IMR-90 (cell line): Measurements from ENCODE around the gene DNAJC4. TPM values are rescaled to one million over a fixed set of nuclear protein-coding genes. Genes with fewer than 3 reads are reported as not detected.

Source experiments
- ATAC-seq: fragments of 200-7000 bp; cut with Tn5 transposase; 2 replicates; pipeline ENCODE4 v1.9.1; 2020; ENCODE audit warnings: low read depth, mild to moderate bottlenecking, moderate library complexity
- BruUV-seq: library from RNA; stranded (reverse); fragments of 400-500 nt; replicated peaks from 2 replicates; lab custom pipeline; 2021; lab: Mats Ljungman, UMichigan
- CTCF ChIA-PET: fragments of 300-600 bp; formaldehyde crosslinking; extraction: SDS; loops from one replicate; lab custom pipeline; 2021; ENCODE audit warnings: antibody characterized with exemption; lab: Yijun Ruan, JAX
- POLR2A ChIA-PET: fragments of 300-600 bp; sonication (Branson Sonifier 250); formaldehyde crosslinking; loops from one replicate; lab custom pipeline; 2022; ENCODE audit warnings: antibody characterized with exemption; ENCODE audit not compliant: unreplicated experiment; lab: Charles Lee
- DNase-seq: peaks from one replicate; pipeline ENCODE4 v3.0.0; 2013
- H2AFZ ChIP-seq: replicated peaks from 2 replicates; pipeline ENCODE3; 2013; ENCODE audit warnings: low read length, mild to moderate bottlenecking; ENCODE audit not compliant: poor library complexity
- H2AK5ac ChIP-seq: 2 replicates; pipeline ENCODE4 v1.6.1; 2013; ENCODE audit warnings: low read depth, low read length, inconsistent platforms
- H2AK9ac ChIP-seq: replicated peaks from 2 replicates; pipeline ENCODE3; 2013; ENCODE audit warnings: mild to moderate bottlenecking, low read depth, low read length, moderate library complexity; ENCODE audit not compliant: poor library complexity
- H2BK120ac ChIP-seq: 2 replicates; pipeline ENCODE4 v1.6.1; 2013; ENCODE audit warnings: low read depth, low read length, inconsistent platforms
- H2BK15ac ChIP-seq: 3 replicates; pipeline ENCODE4 v1.6.1; 2013; ENCODE audit warnings: low read depth, low read length, inconsistent platforms
- H2BK20ac ChIP-seq: 2 replicates; pipeline ENCODE4 v1.6.1; 2013; ENCODE audit warnings: low read depth, mild to moderate bottlenecking, inconsistent platforms, low read length, moderate library complexity
- H2BK5ac ChIP-seq: 2 replicates; pipeline ENCODE4 v1.6.1; 2013; ENCODE audit warnings: mild to moderate bottlenecking, low read depth, low read length, inconsistent platforms; ENCODE audit not compliant: poor library complexity, severe bottlenecking
- H3K14ac ChIP-seq: replicated peaks from 2 replicates; pipeline ENCODE4 v1.6.1; 2013; ENCODE audit warnings: low read depth, low read length, inconsistent platforms
- H3K18ac ChIP-seq: 2 replicates; pipeline ENCODE4 v1.6.1; 2013; ENCODE audit warnings: low read depth, low read length, control low read depth
- H3K23ac ChIP-seq: 2 replicates; pipeline ENCODE4 v1.6.1; 2013; ENCODE audit warnings: low read depth, low read length, inconsistent platforms
- H3K27ac ChIP-seq: 2 replicates; pipeline ENCODE4 v1.5.1; 2013; ENCODE audit warnings: mild to moderate bottlenecking, control low read depth, low read length; ENCODE audit not compliant: insufficient read depth
- H3K27me3 ChIP-seq: 2 replicates; pipeline ENCODE4 v1.6.1; 2013; ENCODE audit warnings: low read length; ENCODE audit not compliant: control insufficient read depth, insufficient read depth
- H3K36me3 ChIP-seq: 2 replicates; pipeline ENCODE4 v1.6.1; 2013; ENCODE audit warnings: low read length, mixed read lengths; ENCODE audit not compliant: control insufficient read depth, insufficient read depth
- H3K4ac ChIP-seq: 2 replicates; pipeline ENCODE4 v1.6.1; 2013; ENCODE audit warnings: low read depth, low read length, inconsistent platforms
- H3K4me1 ChIP-seq: 2 replicates; pipeline ENCODE4 v1.6.1; 2013; ENCODE audit warnings: low read length, mixed read lengths; ENCODE audit not compliant: control insufficient read depth, insufficient read depth
- H3K4me2 ChIP-seq: 2 replicates; pipeline ENCODE4 v1.6.1; 2013; ENCODE audit warnings: low read depth, mild to moderate bottlenecking, control low read depth, low read length, moderate library complexity
- H3K4me3 ChIP-seq: 2 replicates; pipeline ENCODE4 v1.5.1; 2013; ENCODE audit warnings: low read depth, mild to moderate bottlenecking, control low read depth, low read length, moderate library complexity; ENCODE audit not compliant: insufficient read depth
- H3K56ac ChIP-seq: 2 replicates; pipeline ENCODE4 v1.6.1; 2013; ENCODE audit warnings: low read length, inconsistent platforms; ENCODE audit not compliant: insufficient read depth; ENCODE audit errors: extremely low read depth
- H3K79me1 ChIP-seq, 2 experiments: 2 replicates each; pipeline ENCODE4 v1.6.1; 2013; ENCODE audit warnings: low read length in 2 of 2, inconsistent platforms in 1 of 2, low read depth in 1 of 2
- H3K9ac ChIP-seq: 2 replicates; pipeline ENCODE4 v1.6.1; 2013; ENCODE audit warnings: low read depth, low read length, control low read depth
- H3K9me1 ChIP-seq: 2 replicates; pipeline ENCODE4 v1.6.1; 2013; ENCODE audit warnings: low read length, inconsistent platforms; ENCODE audit not compliant: insufficient read depth
- H3K9me3 ChIP-seq: 2 replicates; pipeline ENCODE4 v1.6.1; 2013; ENCODE audit warnings: low read length; ENCODE audit not compliant: control insufficient read depth, insufficient read depth
- H4K20me1 ChIP-seq: 2 replicates; pipeline ENCODE4 v1.6.1; 2013; ENCODE audit warnings: low read length, inconsistent platforms; ENCODE audit not compliant: insufficient read depth
- H4K5ac ChIP-seq: 2 replicates; pipeline ENCODE4 v1.6.1; 2013; ENCODE audit warnings: mild to moderate bottlenecking, low read depth, low read length, control low read depth
- H4K8ac ChIP-seq, 2 experiments: 2 replicates each; pipeline ENCODE4 v1.6.1; 2013; ENCODE audit warnings: low read depth in 2 of 2, low read length in 2 of 2, control low read depth in 1 of 2, inconsistent platforms in 1 of 2
- H4K91ac ChIP-seq: 2 replicates; pipeline ENCODE4 v1.6.1; 2013; ENCODE audit warnings: low read depth, low read length, inconsistent platforms; ENCODE audit not compliant: insufficient read depth
- CHD1 ChIP-seq: IDR thresholded peaks from 2 replicates; pipeline ENCODE4 v1.6.1; 2012; ENCODE audit warnings: low read depth, low read length, improper control_type of control experiment
- MAZ ChIP-seq: IDR thresholded peaks from 2 replicates; pipeline ENCODE4 v1.6.1; 2012; ENCODE audit warnings: low read depth, mild to moderate bottlenecking, low read length, improper control_type of control experiment, moderate library complexity, borderline replicate concordance
- MXI1 ChIP-seq: IDR thresholded peaks from 2 replicates; pipeline ENCODE4 v1.6.1; 2012; ENCODE audit warnings: low read depth, mild to moderate bottlenecking, low read length, moderate library complexity, borderline replicate concordance
- NFE2L2 ChIP-seq: fragments of 150-350 bp; IDR thresholded peaks from 2 replicates; pipeline ENCODE4 v1.6.1; 2016; ENCODE audit warnings: low read depth, mild to moderate bottlenecking, low read length
- POLR2A ChIP-seq: IDR thresholded peaks from 2 replicates; pipeline ENCODE4 v1.6.1; 2012; ENCODE audit warnings: mild to moderate bottlenecking, low read depth, low read length
- RCOR1 ChIP-seq: IDR thresholded peaks from 2 replicates; pipeline ENCODE4 v1.6.1; 2012; ENCODE audit warnings: mild to moderate bottlenecking, low read length, improper control_type of control experiment; ENCODE audit not compliant: insufficient replicate concordance
- SMC3 ChIP-seq: fragments of 150-350 bp; IDR thresholded peaks from 2 replicates; pipeline ENCODE4 v1.6.1; 2016; ENCODE audit warnings: low read depth, mild to moderate bottlenecking, antibody characterized with exemption, low read length, moderate library complexity
- WGBS, 2 experiments: methylation state at CpG; one replicate each; pipeline versions ENCODE4 v1.1.5 to v1.1.7; 2013; ENCODE audit warnings: missing lambda C conversion rate in 2 of 2; ENCODE audit not compliant: insufficient read length in 1 of 2; ENCODE audit errors: extremely low coverage in 2 of 2; 5-methylcytosine and 5-hydroxymethylcytosine counted together
- dilution Hi-C: fragments of 300-500 bp; cut with HindIII; formaldehyde crosslinking; loops from one replicate; pipeline ENCODE4 v1.14.3; 2018; ENCODE audit warnings: low sequenced_read_pairs; ENCODE audit not compliant: unreplicated experiment
- in situ Hi-C: fragments of 300-500 bp; cut with MboI; formaldehyde crosslinking; loops from 3 replicates; pipeline ENCODE4 v1.14.3; 2019; ENCODE audit warnings: low sequenced_read_pairs, inconsistent platforms, mixed read lengths
- intact Hi-C: fragments of 100-400 bp; cut with micrococcal nuclease; formaldehyde crosslinking; loops from 2 replicates; pipeline ENCODE4 v1.10.0; 2022
- polyA plus RNA-seq, 3 experiments: library from polyadenylated mRNA; depleted of rRNA; stranded (reverse); fragments of >200 nt; gene quantifications; 2 replicates each; pipeline ENCODE4 v1.2.3, GENCODE V29; 2012; ENCODE audit warnings: low replicate concordance in 1 of 3
- total RNA-seq: library from RNA; depleted of rRNA; stranded (reverse); fragments of >200 nt; gene quantifications from 2 replicates; pipeline ENCODE4 v1.2.3, GENCODE V29; 2012
- TF ChIP-seq, protein P1 (sequence below): fragments of 150-350 bp; IDR thresholded peaks from 2 replicates; pipeline ENCODE4 v1.6.1; 2017; ENCODE audit warnings: mild to moderate bottlenecking, antibody characterized with exemption, low read length, low read depth
- TF ChIP-seq, protein P2 (sequence below): conservative IDR thresholded peaks from 2 replicates; pipeline ENCODE4 v1.5.1; 2012; ENCODE audit warnings: mild to moderate bottlenecking, low read depth, low read length, improper control_type of control experiment

Gene DNAJC4
- total and polyA plus RNA-seq, 2 of the 4 experiments (the other 2 are of a cell fraction) = 2.2 to 22.8 TPM

DNA sequence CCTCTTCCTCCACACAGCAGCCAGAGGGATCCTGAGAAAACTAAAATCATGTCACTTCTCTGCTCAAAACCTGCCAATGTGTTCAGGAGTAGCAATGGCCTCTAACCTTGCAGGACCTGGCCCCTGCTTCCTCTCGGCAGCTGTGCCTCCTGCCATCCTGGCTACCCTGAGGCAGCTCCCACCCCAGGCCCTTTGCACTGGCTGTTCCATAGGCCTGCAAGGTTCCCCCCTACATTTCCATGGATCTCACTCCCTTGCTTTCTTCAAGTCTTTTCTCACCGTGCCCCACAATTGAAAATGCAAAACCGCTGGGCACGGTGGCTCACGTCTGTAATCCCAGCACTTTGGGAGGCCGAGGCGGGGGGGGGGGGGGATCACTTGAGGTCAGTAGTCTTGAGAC, 46.5 kb upstream of the DNAJC4 start:
- DNase-seq = no peak
- Histone ChIP-seq H2AFZ (peak overlapping the region; percentile 9), H4K5ac (no peak overlapping the region), H4K91ac (no peak overlapping the region), H3K56ac (no peak overlapping the region), H2BK5ac (no peak overlapping the region), H2BK120ac (no peak overlapping the region), H3K4me3 (no peak overlapping the region), H2BK15ac (no peak overlapping the region), H3K9me3 (no peaks in the 10 kb centered on the region), H2AK9ac (peak overlapping the region; percentile 32), H3K27me3 (no peaks in the 10 kb centered on the region), H3K4ac (no peak overlapping the region), H2AK5ac (peak overlapping the region; percentile 25; the same call in 1 of the 2 replicates), H3K18ac (no peak overlapping the region), H3K9ac (no peak overlapping the region), H3K4me1 (peaks cover 7% of the 10 kb centered on the region; the same call in 1 of the 2 replicates), H3K79me1 (peaks cover 11 to 55% of the 10 kb centered on the region in 2 experiments; a peak in 3 of 4 replicates), H3K14ac (peak overlapping the region; percentile 62), H4K8ac (no peak overlapping the region; a peak in 1 of 4 replicates), H4K20me1 (peaks cover 15% of the 10 kb centered on the region), H3K27ac (no peak overlapping the region), H3K36me3 (peaks cover 4% of the 10 kb centered on the region; the same call in 1 of the 2 replicates), H2BK20ac (no peak overlapping the region), H3K23ac (0 out of 2 replicates have a peak overlapping the region, but pooled peaks have one; percentile 17), H3K4me2 (no peak overlapping the region), H3K9me1 (peaks cover 18% of the 10 kb centered on the region; the same call in 1 of the 2 replicates)
- intact Hi-C loops = no loop called here
- dilution Hi-C loops = no loop called here
- ATAC-seq = no peak
- no TSS peak for BruUV-seq
- WGBS, 2 experiments = 100% methylated on average over 1 of the region's 7 CpGs; no CpG with 5 or more reads in 1 of the 2 experiments
- POLR2A ChIA-PET = no interaction called here
- in situ Hi-C loops = no loop called here
- TF ChIP-seq RCOR1 = no peak
- TF ChIP-seq MXI1 = no peak
- TF ChIP-seq, protein P1, sequence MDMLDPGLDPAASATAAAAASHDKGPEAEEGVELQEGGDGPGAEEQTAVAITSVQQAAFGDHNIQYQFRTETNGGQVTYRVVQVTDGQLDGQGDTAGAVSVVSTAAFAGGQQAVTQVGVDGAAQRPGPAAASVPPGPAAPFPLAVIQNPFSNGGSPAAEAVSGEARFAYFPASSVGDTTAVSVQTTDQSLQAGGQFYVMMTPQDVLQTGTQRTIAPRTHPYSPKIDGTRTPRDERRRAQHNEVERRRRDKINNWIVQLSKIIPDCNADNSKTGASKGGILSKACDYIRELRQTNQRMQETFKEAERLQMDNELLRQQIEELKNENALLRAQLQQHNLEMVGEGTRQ = no peak
- TF ChIP-seq CHD1 = no peak
- no peak for TF ChIP-seq NFE2L2
- TF ChIP-seq, protein P2, sequence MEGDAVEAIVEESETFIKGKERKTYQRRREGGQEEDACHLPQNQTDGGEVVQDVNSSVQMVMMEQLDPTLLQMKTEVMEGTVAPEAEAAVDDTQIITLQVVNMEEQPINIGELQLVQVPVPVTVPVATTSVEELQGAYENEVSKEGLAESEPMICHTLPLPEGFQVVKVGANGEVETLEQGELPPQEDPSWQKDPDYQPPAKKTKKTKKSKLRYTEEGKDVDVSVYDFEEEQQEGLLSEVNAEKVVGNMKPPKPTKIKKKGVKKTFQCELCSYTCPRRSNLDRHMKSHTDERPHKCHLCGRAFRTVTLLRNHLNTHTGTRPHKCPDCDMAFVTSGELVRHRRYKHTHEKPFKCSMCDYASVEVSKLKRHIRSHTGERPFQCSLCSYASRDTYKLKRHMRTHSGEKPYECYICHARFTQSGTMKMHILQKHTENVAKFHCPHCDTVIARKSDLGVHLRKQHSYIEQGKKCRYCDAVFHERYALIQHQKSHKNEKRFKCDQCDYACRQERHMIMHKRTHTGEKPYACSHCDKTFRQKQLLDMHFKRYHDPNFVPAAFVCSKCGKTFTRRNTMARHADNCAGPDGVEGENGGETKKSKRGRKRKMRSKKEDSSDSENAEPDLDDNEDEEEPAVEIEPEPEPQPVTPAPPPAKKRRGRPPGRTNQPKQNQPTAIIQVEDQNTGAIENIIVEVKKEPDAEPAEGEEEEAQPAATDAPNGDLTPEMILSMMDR = no peak
- no peak for TF ChIP-seq MAZ
- no peak for TF ChIP-seq POLR2A
- no peak for TF ChIP-seq SMC3
- CTCF ChIA-PET = no interaction called here
